Measurements from ENCODE around the gene DNAI2.

DNAI2 gene

GRCh38 chr17:74343121-74343520, 69.1 kb downstream of the DNAI2 start:
- DNase-seq = no peak

- DNase-seq = no peak
These were observed 69.7 kb downstream of the DNAI2 start for GRCh38 chr17:74343526-74344284.

- no peak for DNase-seq
These were observed 70.6 kb downstream of the DNAI2 start for GRCh38 chr17:74344658-74345057.

- no peak for DNase-seq
These were observed 71.6 kb downstream of the DNAI2 start for GRCh38 chr17:74345433-74346241.

- no peak for DNase-seq
These were observed 73.6 kb downstream of the DNAI2 start for GRCh38 chr17:74347646-74348045.

GRCh38 chr17:74349120-74349519, 75.1 kb downstream of the DNAI2 start:
- no peak for DNase-seq

- DNase-seq = no peak
These were observed 76.5 kb downstream of the DNAI2 start for GRCh38 chr17:74350486-74350885.

- DNase-seq = no peak
These were observed 77.6 kb downstream of the DNAI2 start for GRCh38 chr17:74351552-74352210.

- no peak for DNase-seq
These were observed 79.5 kb downstream of the DNAI2 start for GRCh38 chr17:74353446-74354060.

GRCh38 chr17:74354123-74354522, 80.1 kb downstream of the DNAI2 start:
- no peak for DNase-seq

GRCh38 chr17:74354561-74354960, 80.5 kb downstream of the DNAI2 start:
- DNase-seq = no peak

GRCh38 chr17:74355065-74355464, 81.0 kb downstream of the DNAI2 start:
- no peak for DNase-seq

- DNase-seq = no peak
These were observed 82.8 kb downstream of the DNAI2 start for GRCh38 chr17:74356646-74357465.

GRCh38 chr17:74357466-74357809, 83.4 kb downstream of the DNAI2 start:
- DNase-seq = no peak

GRCh38 chr17:74358697-74359096, 84.7 kb downstream of the DNAI2 start:
- DNase-seq = no peak

- no peak for DNase-seq
These were observed 85.9 kb downstream of the DNAI2 start for GRCh38 chr17:74359916-74360315.

GRCh38 chr17:74360899-74361229, 86.8 kb downstream of the DNAI2 start:
- DNase-seq = no peak

GRCh38 chr17:74361230-74362068, 87.4 kb downstream of the DNAI2 start, which contains the start of gene BTBD17:
BTBD17 (minus strand) TSS chr17:74361868; CDS start chr17:74361819, 49 bp downstream.
- DNase-seq = no peak

GRCh38 chr17:74362069-74362405, 88.0 kb downstream of the DNAI2 start:
- DNase-seq = no peak

- DNase-seq = no peak
These were observed 88.9 kb downstream of the DNAI2 start for GRCh38 chr17:74362810-74363498.
